ENCODE data around the gene ZNF219. TPM values are rescaled to one million over a fixed set of nuclear protein-coding genes. Genes with fewer than 3 reads are reported as not detected.

Gene ZNF219
- total and polyA plus RNA-seq, 10 of the 15 experiments (the other 5 are each of a cell fraction or from before 2014, with no cell fraction given), result 0.16 to 6.4 (median 1.9) TPM

- TF ChIP-seq ZNF592 (IDR thresholded peaks at IDR 0.05) (no peak), IRF4 (IDR thresholded peaks at IDR 0.05; ENCODE audit: low read depth, low read length) (no peak), CREM (IDR thresholded peaks at IDR 0.05; ENCODE audit: low read depth) (no peak), ELK1 (IDR thresholded peaks at IDR 0.05; ENCODE audit: low read depth, low read length) (no peak), BCLAF1 (IDR thresholded peaks at IDR 0.05) (no peak), ATF7 (IDR thresholded peaks at IDR 0.05; ENCODE audit: low read depth) (no peak), MTA3 (IDR thresholded peaks at IDR 0.05; ENCODE audit: borderline replicate concordance, low read length) (no peak), JUNB (IDR thresholded peaks at IDR 0.05) (no peak), POLR2AphosphoS5 (IDR thresholded peaks at IDR 0.05; ENCODE audit: low read length) (no peak)
Observed at GRCh38 chr14:21084396-21084795, 14.1 kb downstream of the ZNF219 start (continued).
